Smooth muscle cell of bladder (primary cell): ENCODE results near the gene TMEM123. TPM values are rescaled to one million over a fixed set of nuclear protein-coding genes. Genes with fewer than 3 reads are reported as not detected.

Source experiments
- total RNA-seq: library from RNA; depleted of rRNA; stranded (reverse); fragments of >200 nt; gene quantifications from 2 replicates; pipeline ENCODE4 v1.2.3, GENCODE V29; 2014

Gene TMEM123
- total RNA-seq = 72.4 and 87.0 TPM in 2 replicates

GRCh38 chr11:102452461-102453301 is at the start of gene TMEM123:
Gene TMEM123 (minus strand): TSS chr11:102452765. CDS start chr11:102452623, 142 bp downstream.

DNA sequence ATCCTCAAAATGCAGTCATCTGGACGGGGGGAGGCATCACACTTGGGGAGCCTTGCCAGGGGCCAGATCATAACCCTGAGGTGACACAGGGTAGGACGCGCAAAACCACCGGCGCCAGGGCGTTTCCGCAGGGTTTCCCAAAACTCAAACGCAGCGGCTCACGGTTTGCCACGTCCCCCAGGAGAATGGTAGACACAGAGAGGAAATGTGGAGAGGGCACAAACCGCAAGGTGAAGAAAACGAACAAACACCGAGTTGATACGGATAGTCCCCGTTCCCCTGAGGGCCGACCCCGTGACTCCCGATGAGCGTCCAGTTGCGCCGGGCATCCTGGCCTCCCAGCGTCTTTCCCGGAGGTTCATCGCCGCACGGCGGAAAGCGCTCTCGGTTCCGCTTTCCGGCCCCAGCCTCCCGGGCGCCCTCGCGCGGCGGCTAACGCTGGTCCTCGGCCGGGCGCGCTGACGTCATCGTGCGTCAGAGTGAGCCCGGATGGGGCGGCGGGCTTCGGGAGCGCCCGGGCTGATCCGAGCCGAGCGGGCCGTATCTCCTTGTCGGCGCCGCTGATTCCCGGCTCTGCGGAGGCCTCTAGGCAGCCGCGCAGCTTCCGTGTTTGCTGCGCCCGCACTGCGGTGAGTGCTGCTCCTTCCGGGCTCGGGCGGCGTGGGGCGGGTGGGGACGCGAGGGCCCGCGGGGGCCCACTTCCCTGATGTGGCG is 105.7 kb downstream of the TMEM123 start, which contains the start of gene BIRC2:
TSS of gene BIRC2 (plus strand) at position 467 of the 714 bp plus-strand sequence. CDS start 2,641 bp downstream, outside the sequence.

Other genes starting within 250 kb of the TMEM123 start
- 0.28 and 0.46 TPM in 2 replicates for gene BIRC3, start 135.3 kb downstream of the TMEM123 start, total RNA-seq
- 35.1 and 36.6 TPM in 2 replicates for gene BIRC2, start 105.6 kb downstream of the TMEM123 start, total RNA-seq
- not detected in 2 replicates for gene MMP7, start 78.0 kb upstream of the TMEM123 start, total RNA-seq
- not detected in 2 replicates for gene MMP20, start 172.6 kb upstream of the TMEM123 start, total RNA-seq